GM18873 (cell line): ENCODE data around the gene CHRNB4.
"Not testable (repeated sequence)": the region's sequence is repeated elsewhere in the genome, so short reads cannot be mapped to it uniquely, and the experiment has no call there.

Source experiments
- ATAC-seq: cut with Tn5 transposase; IDR thresholded peaks from one replicate; pipeline ENCODE4 v1.9.1; 2021; ENCODE audit warnings: mild to moderate bottlenecking, moderate library complexity, moderate number of reproducible peaks; ENCODE audit not compliant: unreplicated experiment, low FRiP score

The CHRNB4 gene, protein sequence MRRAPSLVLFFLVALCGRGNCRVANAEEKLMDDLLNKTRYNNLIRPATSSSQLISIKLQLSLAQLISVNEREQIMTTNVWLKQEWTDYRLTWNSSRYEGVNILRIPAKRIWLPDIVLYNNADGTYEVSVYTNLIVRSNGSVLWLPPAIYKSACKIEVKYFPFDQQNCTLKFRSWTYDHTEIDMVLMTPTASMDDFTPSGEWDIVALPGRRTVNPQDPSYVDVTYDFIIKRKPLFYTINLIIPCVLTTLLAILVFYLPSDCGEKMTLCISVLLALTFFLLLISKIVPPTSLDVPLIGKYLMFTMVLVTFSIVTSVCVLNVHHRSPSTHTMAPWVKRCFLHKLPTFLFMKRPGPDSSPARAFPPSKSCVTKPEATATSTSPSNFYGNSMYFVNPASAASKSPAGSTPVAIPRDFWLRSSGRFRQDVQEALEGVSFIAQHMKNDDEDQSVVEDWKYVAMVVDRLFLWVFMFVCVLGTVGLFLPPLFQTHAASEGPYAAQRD

DNA sequence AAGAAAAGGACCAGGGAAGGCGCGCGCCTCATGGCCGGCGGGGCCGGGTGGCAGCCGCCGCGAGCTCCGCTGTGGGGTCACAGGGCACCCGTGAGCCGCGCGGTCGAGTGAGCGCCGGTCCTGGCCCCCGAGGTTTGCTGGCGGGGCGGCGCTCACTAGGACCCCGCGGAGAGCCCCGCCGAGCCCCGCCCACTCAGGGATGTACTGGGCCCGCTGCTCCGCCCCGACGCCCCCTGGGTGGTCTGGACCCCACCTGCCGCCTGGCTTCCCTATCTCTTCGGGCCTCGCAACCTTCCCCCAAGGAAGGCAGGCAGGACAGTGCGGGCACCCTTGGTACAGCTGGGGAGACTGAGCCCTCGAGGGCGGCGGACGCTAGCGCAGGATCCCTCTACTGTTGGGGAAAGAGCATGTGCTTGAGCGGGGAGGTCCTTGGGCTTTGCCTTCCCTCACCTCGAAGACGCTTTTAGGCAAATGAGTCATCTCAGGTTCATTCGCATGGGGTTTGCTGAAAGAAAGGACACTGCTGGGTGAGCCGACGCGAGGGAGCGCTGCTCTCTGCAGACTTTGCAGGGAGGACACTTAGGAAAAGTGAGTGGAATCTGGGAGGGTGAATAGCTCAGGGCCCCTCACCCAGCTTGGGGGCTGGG, at the start of gene CHRNB4:
CHRNB4 (minus strand) TSS at position 109 of the 647 bp plus-strand sequence; CDS start at position 32, 77 bp downstream.
- no peak for ATAC-seq

DNA sequence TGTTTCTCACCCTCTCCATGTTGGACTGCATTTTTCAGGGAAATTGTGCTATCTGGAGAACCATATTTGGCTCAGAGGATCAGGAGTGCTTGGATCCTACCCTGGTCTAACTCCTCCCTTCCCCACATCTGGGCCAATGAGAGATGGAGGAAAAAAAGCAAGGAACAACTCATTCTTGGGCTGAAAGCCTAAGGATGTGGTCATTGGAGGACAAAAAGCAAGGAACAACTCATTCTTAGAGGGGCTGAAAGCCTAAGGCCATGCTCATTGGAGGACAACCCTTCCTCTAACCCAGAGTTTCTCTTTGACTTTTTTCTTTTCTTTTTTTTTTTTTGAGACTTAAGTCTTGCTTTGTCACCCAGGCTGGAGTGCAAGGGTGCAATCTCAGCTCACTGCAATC, 48.6 kb upstream of the CHRNB4 start:
- ATAC-seq, result no peak

DNA sequence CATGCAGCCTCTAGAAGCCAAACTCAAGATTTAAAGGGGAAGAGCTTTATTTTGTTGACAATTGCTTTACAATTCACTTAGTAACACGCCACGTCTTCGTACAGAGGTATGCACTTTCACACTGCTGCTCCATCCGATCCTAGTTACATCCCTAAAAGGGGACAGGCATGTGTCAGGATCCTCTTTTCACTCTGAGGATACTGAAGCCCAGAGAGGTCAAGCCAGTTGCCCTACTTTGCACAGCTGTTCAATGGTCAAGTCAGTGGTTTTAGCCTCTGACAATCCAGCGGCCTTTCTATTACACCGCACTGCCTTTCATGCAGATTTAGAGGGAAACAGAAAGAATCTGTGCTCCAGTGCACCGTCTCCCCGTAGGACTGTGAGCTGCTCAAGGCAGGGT, 44.9 kb upstream of the CHRNB4 start:
- ATAC-seq, result no peak

DNA sequence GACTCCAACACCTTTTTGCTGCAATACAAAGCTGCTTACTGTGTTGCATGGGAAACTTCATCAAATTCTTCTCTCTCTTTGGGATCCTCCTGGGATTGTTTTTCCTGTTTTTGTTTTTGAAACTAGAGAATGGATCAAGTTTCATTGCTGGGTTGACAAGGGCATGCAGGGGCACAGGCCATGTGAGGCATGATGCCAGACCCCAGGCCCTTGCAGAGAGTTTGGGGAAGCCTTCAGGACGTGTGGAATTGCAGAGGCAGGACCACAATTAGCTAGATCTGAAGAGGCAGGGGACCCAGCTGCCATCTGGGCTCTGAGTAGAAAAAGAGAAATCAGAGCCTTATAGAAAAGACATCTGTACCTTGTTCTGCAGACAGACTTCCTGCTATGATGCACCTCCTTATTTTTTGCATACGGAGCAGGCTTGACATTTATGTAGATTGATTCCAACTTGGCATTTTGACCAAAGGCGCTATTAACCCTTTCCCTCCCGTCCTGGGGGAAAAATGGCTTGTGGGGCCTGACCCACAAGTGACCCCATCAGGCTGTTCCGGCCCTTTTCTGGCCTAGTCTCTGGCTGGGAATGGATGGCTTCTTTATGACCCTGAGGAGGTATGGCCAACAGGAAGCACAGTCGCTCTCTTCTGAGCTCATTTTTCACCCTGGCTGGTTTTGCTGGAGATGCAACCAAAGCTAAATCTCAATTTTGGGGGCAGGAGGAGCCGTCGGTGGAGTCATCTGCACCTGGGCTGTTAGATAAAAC, 44.3 kb upstream of the CHRNB4 start:
- ATAC-seq, result no peak

DNA sequence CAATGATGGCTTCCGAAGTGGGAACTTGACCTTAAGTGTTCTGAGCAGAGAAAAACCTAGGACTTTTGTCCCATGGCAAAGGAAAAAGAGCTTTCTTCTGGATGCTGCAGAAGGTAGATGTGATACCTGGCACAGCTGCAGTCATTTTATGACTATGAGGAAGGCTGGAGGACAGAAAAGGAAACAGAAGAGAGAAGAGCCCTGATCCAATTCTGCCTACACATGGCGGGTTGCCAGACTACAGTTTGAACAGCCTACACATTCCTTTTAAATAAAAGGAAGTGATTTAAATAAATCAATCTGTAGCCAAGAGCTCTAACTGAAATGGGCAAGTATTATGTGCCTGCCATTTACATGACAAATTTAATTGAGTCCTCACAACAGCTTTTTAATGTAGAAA, 43.6 kb upstream of the CHRNB4 start:
- no peak for ATAC-seq

DNA sequence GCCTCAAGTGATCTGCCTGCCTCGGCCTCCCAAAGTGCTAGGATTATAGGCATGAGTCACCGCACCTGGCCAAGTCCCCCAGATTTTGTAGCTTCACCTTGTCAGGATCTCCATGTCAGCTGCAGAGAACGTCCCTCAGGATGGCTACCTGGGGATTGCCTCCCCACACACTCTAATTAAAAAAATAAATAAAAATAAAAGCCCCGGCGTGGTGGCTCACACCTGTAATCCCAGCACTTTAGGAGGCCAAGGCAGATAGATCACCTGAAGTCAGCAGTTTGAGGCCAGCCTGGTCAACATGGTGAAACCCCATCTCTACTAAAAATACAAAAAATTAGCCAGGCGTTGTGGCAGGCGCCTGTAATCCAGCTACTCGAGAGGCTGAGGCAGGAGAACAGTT, 42.6 kb upstream of the CHRNB4 start:
- ATAC-seq, result not testable (repeated sequence)

DNA sequence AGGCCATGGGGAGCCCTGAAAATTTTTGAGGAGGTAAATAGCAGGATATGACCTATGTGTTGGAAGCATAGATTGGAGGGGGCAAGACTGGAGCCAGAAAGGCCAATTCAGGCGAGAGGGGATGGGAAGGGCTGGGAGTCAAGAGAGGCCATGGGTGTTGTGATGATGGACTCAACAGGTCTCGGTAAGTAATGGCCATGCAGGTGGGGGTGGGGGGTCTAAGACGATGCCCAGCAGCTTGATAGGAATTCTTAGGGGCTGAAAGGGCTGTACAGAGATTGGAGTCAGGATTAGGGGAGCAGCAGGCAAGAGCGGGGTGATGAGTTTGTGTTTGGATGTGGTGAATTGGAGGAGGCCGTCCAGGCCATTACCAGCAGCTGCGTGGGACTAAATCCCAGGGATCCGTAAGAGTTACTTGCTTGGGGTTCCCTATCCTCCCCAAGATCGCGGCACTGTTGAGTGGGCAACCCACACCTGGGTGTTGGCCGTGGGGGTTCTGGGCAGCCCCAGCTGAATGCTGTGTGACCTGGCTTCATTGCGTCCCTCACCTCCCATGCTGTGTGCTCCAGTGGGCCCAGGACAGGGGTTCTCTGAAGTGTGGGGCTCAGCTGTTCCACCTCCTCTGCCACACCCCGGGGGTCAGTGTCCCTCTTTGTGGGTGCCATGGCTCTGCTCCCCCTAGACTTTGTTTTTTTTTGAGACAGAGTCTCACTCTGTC, 41.8 kb upstream of the CHRNB4 start:
- ATAC-seq, result no peak

DNA sequence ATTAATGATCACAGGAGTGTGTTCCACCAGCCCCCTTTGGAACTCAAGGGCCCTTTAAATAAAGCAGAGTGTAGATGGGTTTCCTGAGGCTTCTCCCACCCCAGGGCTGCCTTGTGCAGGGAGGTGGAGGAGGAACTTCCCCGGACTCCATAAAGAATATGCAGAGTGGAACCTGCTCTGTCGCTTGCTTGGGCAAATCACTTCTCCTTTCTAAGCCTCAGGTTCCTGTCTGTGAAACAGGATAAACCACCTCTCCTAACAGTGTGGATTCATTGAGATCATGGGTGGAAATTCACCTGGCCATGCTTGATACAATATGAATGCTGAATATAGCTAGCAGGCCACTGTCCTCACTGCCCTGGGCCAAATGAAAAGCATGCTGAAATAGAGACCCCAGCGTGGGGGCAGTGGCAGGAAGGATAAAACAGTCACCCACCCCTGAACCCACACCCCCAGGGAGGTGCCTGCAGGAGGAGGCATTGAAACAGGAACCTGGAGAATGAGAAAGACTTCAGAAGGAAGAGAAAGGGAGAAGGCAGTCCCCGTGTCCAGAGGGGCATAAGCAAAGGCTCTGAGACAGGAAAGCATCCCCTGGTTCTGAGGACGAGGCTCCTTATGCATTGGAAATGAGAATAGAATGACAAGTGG, 41.1 kb upstream of the CHRNB4 start:
- ATAC-seq, result no peak

DNA sequence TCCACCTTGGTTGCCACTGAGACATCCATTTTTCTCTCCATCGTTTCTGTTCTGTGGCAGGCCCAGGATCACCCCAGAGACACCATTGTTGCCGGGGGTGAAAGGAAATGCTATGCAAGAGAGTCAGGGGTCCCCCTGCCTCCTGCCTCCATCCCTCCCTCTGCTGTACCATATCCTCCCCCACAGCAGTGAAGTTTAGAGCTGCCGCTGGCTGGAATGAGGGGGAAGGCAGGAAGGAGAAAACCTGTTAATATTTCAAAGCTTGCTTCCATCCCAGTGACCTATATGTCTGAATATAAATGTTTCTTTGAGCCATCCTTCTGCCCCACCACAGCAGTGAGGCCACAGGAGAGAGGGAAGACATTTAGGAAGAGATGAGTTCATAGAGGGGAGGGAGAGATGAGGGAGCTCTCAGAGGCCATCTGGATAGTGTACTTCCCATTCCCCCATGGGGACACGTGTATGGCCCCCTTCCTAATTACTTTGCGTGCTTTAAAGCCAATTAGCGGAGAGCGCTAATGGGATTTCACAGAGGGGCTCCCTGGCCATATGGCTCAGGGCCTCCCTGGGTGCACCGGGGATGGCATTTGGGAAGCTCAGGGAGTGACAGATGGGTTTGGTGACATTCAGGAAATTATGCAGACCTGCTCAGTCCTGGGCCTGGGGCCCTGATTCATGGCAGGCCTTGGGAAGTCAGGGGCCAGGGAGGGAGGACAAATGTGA, 40.4 kb upstream of the CHRNB4 start:
- ATAC-seq, result no peak

DNA sequence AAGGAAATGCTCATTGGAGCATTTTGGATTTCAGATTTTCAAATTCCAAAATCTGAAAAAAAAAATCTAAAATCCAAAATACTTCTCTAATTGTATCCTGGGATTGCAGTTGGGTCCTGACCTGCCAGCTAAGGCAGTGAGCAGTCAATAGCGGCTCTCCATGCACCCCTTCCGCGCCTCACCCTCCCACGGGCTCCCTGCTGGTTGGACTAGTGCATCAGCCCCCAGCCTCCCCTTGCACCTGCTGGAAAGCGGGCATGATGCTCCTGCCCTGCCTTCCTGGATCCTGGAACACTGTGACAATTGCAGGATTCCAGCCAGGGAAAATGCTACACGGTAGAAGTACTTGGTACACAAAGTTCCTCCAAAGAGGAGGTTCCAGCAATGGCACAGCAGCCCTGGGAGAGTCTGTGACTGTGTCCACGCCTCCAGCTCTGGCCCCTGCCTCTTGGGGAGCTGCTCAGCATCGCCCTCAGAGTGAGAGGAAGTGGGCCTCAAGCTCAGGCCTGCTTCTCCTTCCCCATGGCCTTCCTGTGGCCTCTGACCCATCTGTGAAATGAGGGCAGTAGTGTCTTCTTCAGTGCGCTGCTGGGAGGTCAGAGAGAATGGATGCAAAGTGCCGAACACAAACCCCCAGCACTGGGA, 39.5 kb upstream of the CHRNB4 start:
- ATAC-seq, result no peak

DNA sequence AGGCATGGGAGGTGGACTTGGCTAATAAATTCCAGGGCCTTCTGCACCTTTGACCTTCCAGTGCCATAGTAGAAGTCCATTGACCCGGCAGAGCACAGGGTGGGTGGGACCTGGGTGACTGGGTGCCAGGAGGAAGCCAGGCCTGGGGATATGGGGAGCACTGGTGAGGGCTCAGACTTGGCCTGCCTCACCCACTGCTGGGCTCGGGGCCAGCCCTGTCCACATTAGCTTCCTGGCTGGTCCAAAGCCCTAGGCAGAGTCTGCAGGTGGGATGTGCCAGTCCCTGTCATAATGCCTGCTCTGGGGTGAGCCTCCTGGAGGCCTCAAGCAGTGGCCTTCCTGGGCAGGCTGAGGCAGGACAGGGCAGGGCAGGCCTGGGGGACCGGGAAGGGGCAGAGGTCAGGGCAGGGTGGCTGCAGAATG, 38.1 kb upstream of the CHRNB4 start:
- no peak for ATAC-seq

DNA sequence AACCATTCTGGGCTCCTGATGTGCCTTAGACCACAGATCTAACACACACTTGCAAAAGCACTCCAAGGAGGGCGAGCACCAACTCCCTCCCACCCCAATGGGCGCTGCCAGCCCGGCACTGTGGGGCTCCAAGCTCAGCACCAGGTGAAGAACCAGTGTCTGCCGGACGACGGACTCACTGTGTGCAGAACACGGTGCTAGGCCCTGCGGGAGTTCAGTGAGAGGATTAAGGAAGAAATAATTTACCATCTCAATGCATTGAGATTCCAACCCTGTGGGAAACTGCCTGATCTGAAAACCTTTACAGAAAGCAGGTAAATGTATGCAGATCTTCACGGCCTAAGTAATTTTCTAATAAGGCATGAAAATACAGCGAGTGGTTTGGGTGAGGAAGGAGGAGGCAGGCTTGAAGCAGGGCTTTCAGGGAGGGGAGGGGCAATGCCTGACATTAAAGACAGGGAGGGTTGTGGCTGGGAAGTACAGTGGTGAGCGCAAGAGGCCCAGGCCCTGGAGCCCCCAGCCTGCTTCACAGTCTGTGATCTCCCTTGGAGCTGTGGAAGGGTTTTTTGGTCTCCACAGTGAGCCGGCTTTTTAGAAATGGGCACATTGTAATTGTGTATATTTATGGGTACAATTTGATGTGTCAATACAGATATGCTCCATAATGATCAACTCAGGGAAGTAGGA, 35.6 kb upstream of the CHRNB4 start:
- ATAC-seq, result no peak

DNA sequence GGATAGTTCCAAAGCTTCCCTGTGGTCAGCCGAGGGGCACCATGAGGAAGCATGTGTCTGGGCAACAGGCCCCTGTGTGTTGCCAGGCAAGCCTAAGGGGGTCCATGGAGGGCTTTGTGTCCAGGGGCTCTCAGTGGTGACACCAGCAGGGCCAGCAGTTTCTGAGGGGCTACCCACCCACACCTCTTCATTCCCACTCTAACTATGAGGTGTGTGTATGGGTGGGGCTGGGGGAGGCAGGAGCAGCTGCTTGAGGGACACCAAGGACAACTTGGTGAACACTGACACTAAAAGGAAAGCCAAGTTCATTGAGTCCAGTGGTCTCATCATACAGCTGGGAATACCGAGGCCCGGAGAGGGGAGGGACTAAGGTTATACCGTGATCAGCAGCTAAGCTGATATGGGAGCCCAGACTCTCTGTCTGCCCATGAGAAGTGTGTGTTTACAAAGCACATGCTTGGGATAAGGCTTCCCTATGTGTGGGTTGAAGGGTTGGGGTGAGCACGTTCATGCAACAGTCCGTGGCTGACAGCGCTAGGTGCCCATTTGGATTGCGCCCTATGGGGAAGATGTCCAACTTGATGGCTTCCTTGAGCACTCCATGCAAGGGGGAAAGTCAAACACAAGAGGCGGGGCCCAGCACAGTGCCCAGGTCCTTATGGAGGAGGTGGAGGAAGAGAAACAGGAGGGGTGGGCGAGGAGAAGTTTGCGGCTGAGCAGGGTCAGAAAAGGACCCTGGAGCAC, 34.8 kb upstream of the CHRNB4 start:
- no peak for ATAC-seq

DNA sequence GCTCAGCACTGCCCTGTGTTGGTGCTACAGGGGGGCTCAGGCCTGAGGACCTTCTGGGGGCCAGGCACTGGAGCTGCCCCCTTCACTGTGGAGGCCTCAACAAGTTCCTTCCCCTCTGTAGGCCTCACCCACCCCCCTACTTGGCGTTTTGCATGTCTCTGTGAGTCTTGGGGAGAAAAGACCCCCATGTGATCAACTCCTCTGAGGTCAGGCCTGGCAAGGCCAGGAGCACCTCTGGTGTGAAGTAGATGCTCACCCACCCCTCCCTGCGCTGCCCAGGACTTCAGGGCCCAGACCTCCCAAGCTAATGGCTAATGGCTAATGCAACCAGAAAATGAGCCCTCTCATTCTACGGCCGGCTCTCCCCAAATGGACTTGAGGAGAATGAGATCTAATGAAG, 34.2 kb upstream of the CHRNB4 start:
- no peak for ATAC-seq

DNA sequence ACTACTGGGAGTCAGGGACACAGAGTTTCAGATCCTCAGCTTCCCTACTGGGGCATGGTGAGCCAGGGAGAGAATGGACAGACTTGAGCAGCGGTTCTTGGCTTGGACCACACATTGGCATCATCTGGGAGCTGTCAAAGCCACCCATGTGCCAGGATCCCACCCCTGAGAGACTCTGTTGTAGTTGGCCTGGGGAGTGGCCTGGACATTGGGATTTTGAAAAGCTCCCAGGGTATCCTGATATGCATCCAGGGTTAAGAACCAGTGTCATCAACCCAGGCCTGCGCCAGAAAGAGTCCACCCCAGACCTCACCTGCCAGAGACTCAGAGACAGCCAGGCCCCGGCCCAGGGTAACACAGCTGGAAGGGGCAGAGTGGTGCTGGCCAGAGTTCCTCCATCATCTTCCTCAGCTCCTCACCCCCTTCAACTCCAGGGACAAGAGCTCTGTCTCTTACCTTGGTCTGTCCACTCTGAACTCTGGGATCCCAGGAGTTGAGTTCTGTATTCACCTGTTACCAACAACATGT, 33.0 kb upstream of the CHRNB4 start:
- no peak for ATAC-seq

DNA sequence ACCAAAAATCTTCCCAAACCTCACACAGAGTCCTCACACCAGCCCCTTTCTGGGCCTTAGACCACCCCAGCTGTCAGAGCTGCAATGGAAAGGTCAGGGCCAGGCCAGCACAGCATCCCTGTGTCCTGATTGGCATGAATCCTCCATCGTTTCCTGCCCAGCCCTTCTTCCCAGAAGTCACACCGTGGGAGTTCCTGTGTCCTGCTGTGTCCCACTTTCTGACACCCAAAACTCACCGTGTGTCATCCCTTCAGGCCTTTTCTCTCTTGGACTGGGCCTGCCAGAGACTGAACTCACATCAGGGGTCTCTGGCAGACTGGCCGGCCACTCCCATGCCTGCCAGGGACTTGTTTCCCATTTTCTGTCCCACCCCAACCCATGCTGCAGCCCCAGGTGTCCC, 32.5 kb upstream of the CHRNB4 start:
- no peak for ATAC-seq

DNA sequence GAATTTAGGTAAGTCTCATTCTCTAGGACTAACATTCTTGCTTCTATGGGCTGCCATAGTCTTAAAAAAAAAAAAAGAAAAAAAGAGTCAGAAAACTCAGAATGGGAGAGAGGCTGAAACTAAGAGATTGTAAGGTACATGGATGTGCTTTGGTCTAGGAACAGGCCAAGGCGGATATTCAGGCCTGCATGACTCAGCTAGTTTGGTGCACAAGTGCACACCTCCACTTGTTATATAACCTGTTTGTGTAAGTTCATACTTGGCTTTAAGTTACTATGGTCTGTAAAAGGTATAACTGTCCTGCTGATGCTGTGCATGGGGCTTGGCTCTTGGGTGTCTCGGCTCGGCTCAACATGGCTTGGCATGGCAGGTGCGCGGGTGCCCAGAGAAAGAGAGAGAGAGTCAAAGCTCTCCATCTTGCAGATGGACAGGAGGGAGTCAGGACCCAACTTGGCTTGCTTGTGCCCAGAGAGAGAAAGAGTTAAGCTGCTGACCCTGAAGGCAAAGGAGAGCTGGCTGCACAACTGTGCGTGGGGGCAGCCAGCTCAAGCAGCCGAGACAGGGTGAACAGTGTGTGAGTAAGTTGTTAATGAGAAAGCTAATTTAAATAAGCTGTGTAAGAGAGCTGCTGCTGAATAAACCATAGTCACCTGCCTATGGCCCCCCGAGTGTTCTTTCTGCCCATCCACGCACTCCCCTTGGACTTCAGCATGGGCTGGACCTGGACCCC, 31.4 kb upstream of the CHRNB4 start:
- ATAC-seq, result no peak
